ENCODE data around the gene ANKS3.

DNA sequence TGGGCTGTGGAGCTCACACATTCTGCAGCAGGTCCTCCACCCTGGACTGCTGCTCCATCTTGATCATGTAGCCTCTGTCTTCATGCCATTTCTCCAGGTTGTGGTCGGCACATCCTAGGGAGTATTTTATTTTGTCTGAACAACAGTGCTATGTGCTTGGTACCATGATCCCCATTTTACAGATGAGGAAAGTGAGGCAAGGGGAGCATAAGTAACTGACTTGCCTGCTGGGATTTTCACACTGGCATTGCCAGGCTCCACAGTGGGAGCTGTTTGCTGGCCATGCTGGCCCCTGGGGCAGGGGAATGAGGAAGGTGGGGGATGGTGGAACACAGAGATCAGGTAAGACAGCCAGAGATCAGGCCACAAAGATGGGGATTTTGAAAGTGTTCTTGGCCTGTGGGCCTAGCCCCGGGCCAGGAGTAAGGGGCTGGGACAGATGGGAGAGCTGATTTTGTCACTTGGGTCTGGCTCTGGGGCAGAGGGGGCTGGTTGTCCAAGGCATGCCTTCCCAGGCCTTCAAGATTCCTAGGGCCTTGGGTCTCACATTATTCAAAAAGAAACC is 42.2 kb upstream of the ANKS3 start:
- TF ChIP-seq TARDBP (IDR thresholded peaks at IDR 0.05): no peak
- TF ChIP-seq HDGF (IDR thresholded peaks at IDR 0.05; ENCODE audit: borderline replicate concordance): no peak
- TF ChIP-seq FOXK2 (IDR thresholded peaks at IDR 0.05): no peak
- no peak for TF ChIP-seq SP1 (IDR thresholded peaks at IDR 0.05)
- TF ChIP-seq, protein P1, sequence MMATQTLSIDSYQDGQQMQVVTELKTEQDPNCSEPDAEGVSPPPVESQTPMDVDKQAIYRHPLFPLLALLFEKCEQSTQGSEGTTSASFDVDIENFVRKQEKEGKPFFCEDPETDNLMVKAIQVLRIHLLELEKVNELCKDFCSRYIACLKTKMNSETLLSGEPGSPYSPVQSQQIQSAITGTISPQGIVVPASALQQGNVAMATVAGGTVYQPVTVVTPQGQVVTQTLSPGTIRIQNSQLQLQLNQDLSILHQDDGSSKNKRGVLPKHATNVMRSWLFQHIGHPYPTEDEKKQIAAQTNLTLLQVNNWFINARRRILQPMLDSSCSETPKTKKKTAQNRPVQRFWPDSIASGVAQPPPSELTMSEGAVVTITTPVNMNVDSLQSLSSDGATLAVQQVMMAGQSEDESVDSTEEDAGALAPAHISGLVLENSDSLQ (IDR thresholded peaks at IDR 0.05): no peak
- no peak for TF ChIP-seq ARNT (IDR thresholded peaks at IDR 0.05)
- no peak for TF ChIP-seq FOXM1 (IDR thresholded peaks at IDR 0.05; ENCODE audit: borderline replicate concordance)
- no peak for TF ChIP-seq ELF4 (IDR thresholded peaks at IDR 0.05)
- no peak for TF ChIP-seq SUZ12 (IDR thresholded peaks at IDR 0.05)
- no peak for TF ChIP-seq BHLHE40 (IDR thresholded peaks at IDR 0.05; ENCODE audit: borderline replicate concordance)
- no peak for TF ChIP-seq CTBP1 (IDR thresholded peaks at IDR 0.05; ENCODE audit: borderline replicate concordance)
- TF ChIP-seq FOXA1 (IDR thresholded peaks at IDR 0.05): no peak
- TF ChIP-seq L3MBTL2 (conservative IDR thresholded peaks at IDR 0.05): no peak

Measured in HEK293T (cell line).